BJ (cell line): Measurements from ENCODE around the gene TGFBR3L. TPM values are rescaled to one million over a fixed set of nuclear protein-coding genes. Genes with fewer than 3 reads are reported as not detected.

ENCODE experiments used
- CTCF ChIA-PET: fragments of 350-600 bp; formaldehyde crosslinking; extraction: SDS; loops from one replicate; lab custom pipeline; 2021; ENCODE audit warnings: antibody characterized with exemption, inconsistent platforms; lab: Yijun Ruan, JAX
- POLR2A ChIA-PET: fragments of 300-600 bp; sonication (Branson Sonifier 250); formaldehyde crosslinking; extraction: SDS; loops from one replicate; lab custom pipeline; 2021; ENCODE audit warnings: antibody characterized with exemption; lab: Charles Lee
- DNase-seq: peaks from one replicate; pipeline ENCODE4 v3.0.0-alpha.2; 2011; ENCODE audit warnings: low read depth
- H3K27me3 ChIP-seq: 2 replicates; pipeline ENCODE4 v1.6.0; 2011; ENCODE audit warnings: low read length; ENCODE audit not compliant: control insufficient read depth, insufficient read depth
- H3K36me3 ChIP-seq: 2 replicates; pipeline ENCODE4 v1.5.1; 2011; ENCODE audit warnings: low read length; ENCODE audit not compliant: control insufficient read depth, insufficient read depth
- H3K4me3 ChIP-seq: 2 replicates; pipeline ENCODE4 v1.5.1; 2011; ENCODE audit warnings: low read depth, mild to moderate bottlenecking, control low read depth, low read length
- CTCF ChIP-seq: IDR thresholded peaks from 2 replicates; pipeline ENCODE4 v1.5.1; 2011; ENCODE audit warnings: low read depth, mild to moderate bottlenecking, control low read depth, inconsistent platforms, low read length, moderate library complexity; ENCODE audit not compliant: insufficient read depth
- polyA plus RNA-seq: library from polyadenylated mRNA; depleted of rRNA; stranded (reverse); fragments of >200 nt; gene quantifications from 2 replicates; pipeline ENCODE4 v1.2.3, GENCODE V29; 2011

The TGFBR3L gene
- polyA plus RNA-seq, 1 experiment: 0.50 TPM

GRCh38 chr19:7868326-7868670 lies 46.3 kb upstream of the TGFBR3L start:
- Histone ChIP-seq H3K27me3 (peaks cover 7% of the 10 kb centered on the region; the same call in 1 of the 2 replicates), H3K4me3 (no peak overlapping the region; the same call in 1 of the 2 replicates), H3K36me3 (no peaks in the 10 kb centered on the region; the same call in 1 of the 2 replicates)
- no peak for TF ChIP-seq CTCF
- no peak for DNase-seq
- POLR2A ChIA-PET: interaction anchor here (1.3 kb wide), 1 partner anchor 75 kb away, joined by 3 read pairs; the partner anchor contains the start of gene TIMM44
- CTCF ChIA-PET: interaction anchor here (0.6 to 2.2 kb wide), 22 partner anchors 9 to 543 kb away, joined by 3 to 24 read pairs (median 6); partner anchors contain the start of gene SNAPC2

- no peaks in the 10 kb centered on the region; the same call in 1 of the 2 replicates for H3K36me3 ChIP-seq
- POLR2A ChIA-PET: interaction anchor here (1.1 to 1.3 kb wide), 3 partner anchors 19 to 75 kb away, joined by 3 to 4 read pairs (median 3); partner anchors contain the start of genes LRRC8E, MAP2K7 and TIMM44
- H3K27me3 ChIP-seq: peaks cover 10% of the 10 kb centered on the region
- 0 out of 2 replicates have a peak, but pooled peaks have one; percentile 11 for TF ChIP-seq CTCF
- CTCF ChIA-PET: interaction anchor here (0.6 to 2.2 kb wide), 28 partner anchors 9 to 1774 kb away, joined by 3 to 24 read pairs (median 5); partner anchors contain the start of gene SNAPC2
- H3K4me3 ChIP-seq: peak overlapping the region; percentile 51
- DNase-seq: no peak
These were observed 45.8 kb upstream of the TGFBR3L start for GRCh38 chr19:7868671-7869452.

- peak overlapping the region; percentile 51 for H3K4me3 ChIP-seq
- no peak for DNase-seq
- peaks cover 14% of the 10 kb centered on the region for H3K27me3 ChIP-seq
- TF ChIP-seq CTCF: peak; percentile 0; the same call in 1 of the 2 replicates
- no peaks in the 10 kb centered on the region for H3K36me3 ChIP-seq
- ChIA-PET CTCF (interaction anchor here (0.6 to 2.2 kb wide), 25 partner anchors 8 to 1773 kb away, joined by 3 to 24 read pairs (median 5); partner anchors contain the start of gene SNAPC2), POLR2A (interaction anchor here (1.1 to 1.3 kb wide), 3 partner anchors 19 to 74 kb away, joined by 3 to 4 read pairs (median 3); partner anchors contain the start of genes LRRC8E, MAP2K7 and TIMM44)
These were observed 45.1 kb upstream of the TGFBR3L start for GRCh38 chr19:7869453-7869909.

GRCh38 chr19:7869910-7870511 lies 44.6 kb upstream of the TGFBR3L start:
- no peak for DNase-seq

More at GRCh38 chr19:7869910-7870511, 44.6 kb upstream of the TGFBR3L start:
- H3K4me3 ChIP-seq: peak overlapping the region; percentile 51
- H3K27me3 ChIP-seq: peaks cover 18% of the 10 kb centered on the region
- TF ChIP-seq CTCF: no peak
- ChIA-PET CTCF (interaction anchor here (0.7 to 2.2 kb wide), 16 partner anchors 9 to 70 kb away, joined by 3 to 24 read pairs (median 6); partner anchors contain the start of gene SNAPC2), POLR2A (interaction anchor here (1.1 to 1.3 kb wide), 2 partner anchors 18 to 34 kb away, joined by 3 to 4 read pairs; partner anchors contain the start of genes LRRC8E and MAP2K7)
- H3K36me3 ChIP-seq: no peaks in the 10 kb centered on the region
